Muscle layer of colon (tissue), 2 donors: Measurements from ENCODE around the gene ENO2.

Experiments used
- H3K27ac ChIP-seq: one replicate; pipeline ENCODE4 v1.7.0; 2013; ENCODE audit warnings: low read depth, mild to moderate bottlenecking, low read length, moderate library complexity
- H3K27me3 ChIP-seq, 2 donors: one replicate each; pipeline ENCODE4 v1.7.0; 2013; ENCODE audit warnings: low read length in 2 of 2, mild to moderate bottlenecking in 2 of 2; ENCODE audit not compliant: insufficient read depth in 2 of 2, control insufficient read depth in 1 of 2
- H3K36me3 ChIP-seq: one replicate; pipeline ENCODE4 v1.7.0; 2013; ENCODE audit warnings: mild to moderate bottlenecking, low read length; ENCODE audit not compliant: insufficient read depth
- H3K4me1 ChIP-seq: one replicate; pipeline ENCODE4 v1.7.0; 2013; ENCODE audit warnings: mild to moderate bottlenecking, low read length; ENCODE audit not compliant: insufficient read depth
- H3K4me3 ChIP-seq, 2 donors: one replicate each; pipeline ENCODE4 v1.7.0; 2013; ENCODE audit warnings: low read length in 2 of 2, low read depth in 1 of 2, mild to moderate bottlenecking in 1 of 2, moderate library complexity in 1 of 2
- H3K9ac ChIP-seq: one replicate; pipeline ENCODE4 v1.7.0; 2013; ENCODE audit warnings: low read length
- H3K9me3 ChIP-seq: one replicate; pipeline ENCODE4 v1.7.0; 2013; ENCODE audit warnings: mild to moderate bottlenecking, low read length
- donor health status: abdominal sarcoma.
- donor health status: Adenocarcinoma of cecum.

Gene ENO2

DNA sequence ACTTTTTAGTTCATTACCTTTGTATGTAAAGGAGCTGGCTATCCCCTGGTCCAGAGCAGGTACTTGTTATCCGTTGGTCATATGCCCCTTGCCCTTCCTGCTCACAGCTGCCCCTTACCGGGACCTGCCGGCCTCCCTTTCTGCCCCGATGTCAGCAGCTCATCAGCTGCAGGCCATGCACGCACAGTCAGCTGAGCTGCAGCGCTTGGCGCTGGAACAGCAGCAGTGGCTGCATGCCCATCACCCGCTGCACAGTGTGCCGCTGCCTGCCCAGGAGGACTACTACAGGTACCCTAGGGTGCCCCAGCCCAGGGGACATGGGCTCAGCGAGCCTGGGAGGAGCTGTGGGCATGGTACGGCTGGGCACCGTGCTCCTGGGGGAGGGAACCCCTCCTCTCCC is 26.9 kb downstream of the ENO2 start:
- peaks cover 39% of the 10 kb centered on the region for H3K4me1 ChIP-seq
- H3K27me3 ChIP-seq: no peaks in the 10 kb centered on the region
- H3K9ac ChIP-seq: no peak overlapping the region
- H3K27ac ChIP-seq: no peak overlapping the region
- H3K4me3 ChIP-seq: no peak overlapping the region
- H3K36me3 ChIP-seq: peaks cover 30% of the 10 kb centered on the region
- no peaks in the 10 kb centered on the region for H3K9me3 ChIP-seq

DNA sequence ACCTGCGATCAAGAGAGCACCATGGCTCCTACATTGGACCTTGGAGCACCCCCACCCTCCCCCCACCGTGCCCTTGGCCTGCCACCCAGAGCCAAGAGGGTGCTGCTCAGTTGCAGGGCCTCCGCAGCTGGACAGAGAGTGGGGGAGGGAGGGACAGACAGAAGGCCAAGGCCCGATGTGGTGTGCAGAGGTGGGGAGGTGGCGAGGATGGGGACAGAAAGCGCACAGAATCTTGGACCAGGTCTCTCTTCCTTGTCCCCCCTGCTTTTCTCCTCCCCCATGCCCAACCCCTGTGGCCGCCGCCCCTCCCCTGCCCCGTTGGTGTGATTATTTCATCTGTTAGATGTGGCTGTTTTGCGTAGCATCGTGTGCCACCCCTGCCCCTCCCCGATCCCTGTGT is 27.4 kb downstream of the ENO2 start:
- H3K4me3 ChIP-seq: no peak overlapping the region
- H3K9ac ChIP-seq: no peak overlapping the region
- no peaks in the 10 kb centered on the region for H3K9me3 ChIP-seq
- H3K4me1 ChIP-seq: peaks cover 42% of the 10 kb centered on the region
- H3K27me3 ChIP-seq: no peaks in the 10 kb centered on the region
- H3K27ac ChIP-seq: no peak overlapping the region
- H3K36me3 ChIP-seq: peaks cover 32% of the 10 kb centered on the region

DNA sequence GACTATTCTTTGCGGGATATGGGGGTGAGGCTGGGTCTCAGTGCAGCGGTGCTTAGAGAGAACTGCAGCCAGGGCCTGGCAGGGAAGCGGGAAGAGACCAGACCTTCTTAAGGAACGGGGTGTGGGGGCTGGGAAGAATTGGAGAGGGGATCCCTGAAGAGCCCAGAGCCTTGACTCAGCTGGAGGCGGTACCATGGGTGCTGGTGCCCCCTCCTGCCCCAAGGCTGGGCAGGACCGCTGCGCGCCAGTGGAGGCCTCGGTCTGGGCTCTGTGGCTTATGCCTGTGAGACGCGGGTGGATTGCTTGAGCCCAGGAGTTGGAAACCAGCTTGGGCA is 27.9 kb downstream of the ENO2 start:
- peaks cover 37% of the 10 kb centered on the region for H3K36me3 ChIP-seq
- peaks cover 42% of the 10 kb centered on the region for H3K4me1 ChIP-seq
- H3K9me3 ChIP-seq: no peaks in the 10 kb centered on the region
- no peak overlapping the region for H3K4me3 ChIP-seq
- H3K27ac ChIP-seq: peak overlapping the region; percentile 87
- H3K27me3 ChIP-seq: no peaks in the 10 kb centered on the region
- H3K9ac ChIP-seq: peak overlapping the region; percentile 91

DNA sequence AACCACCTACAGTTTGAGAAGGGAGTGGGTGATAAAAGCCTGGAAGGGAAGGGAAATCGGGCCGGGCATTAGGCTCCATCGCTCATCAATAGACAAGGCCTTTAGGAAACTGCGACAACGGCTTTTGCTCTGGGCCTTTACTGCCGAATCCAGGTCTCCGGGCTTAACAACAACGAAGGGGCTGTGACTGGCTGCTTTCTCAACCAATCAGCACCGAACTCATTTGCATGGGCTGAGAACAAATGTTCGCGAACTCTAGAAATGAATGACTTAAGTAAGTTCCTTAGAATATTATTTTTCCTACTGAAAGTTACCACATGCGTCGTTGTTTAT is 29.0 kb downstream of the ENO2 start:
- peak overlapping the region in 1 of 2 donors; percentile 82 for H3K4me3 ChIP-seq

DNA sequence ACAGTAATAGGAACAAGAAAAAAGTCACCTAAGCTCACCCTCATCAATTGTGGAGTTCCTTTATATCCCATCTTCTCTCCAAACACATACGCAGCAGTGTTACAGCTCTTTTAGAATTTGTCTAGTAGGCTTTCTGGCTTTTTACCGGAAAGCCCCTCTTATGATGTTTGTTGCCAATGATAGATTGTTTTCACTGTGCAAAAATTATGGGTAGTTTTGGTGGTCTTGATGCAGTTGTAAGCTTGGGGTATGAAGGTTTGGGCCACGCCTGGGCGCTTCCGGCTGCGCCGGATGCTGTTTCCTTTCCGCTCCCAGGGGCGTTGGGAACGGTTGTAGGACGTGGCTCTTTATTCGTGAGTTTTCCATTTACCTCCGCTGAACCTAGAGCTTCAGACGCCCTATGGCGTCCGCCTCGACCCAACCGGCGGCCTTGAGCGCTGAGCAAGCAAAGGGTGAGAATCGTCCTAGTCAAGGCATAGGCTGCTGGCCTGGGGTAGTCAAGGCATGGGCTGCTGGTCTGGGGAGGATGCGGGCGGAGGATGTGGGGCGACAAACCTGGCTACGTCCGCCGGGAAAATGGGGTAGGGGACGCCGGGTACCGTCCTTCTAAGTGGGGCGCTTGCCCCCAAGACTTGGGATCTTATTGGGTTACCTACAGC is 29.5 kb downstream of the ENO2 start, which contains the start of the genes C12orf57 and RNU7-1:
Gene C12orf57, plus strand, starts transcription at position 301 of the 659 bp plus-strand sequence. Its CDS starts 100 bp downstream, at position 401.
Gene RNU7-1, plus strand, starts transcription at position 95 of the 659 bp plus-strand sequence.
- peaks cover 34% of the 10 kb centered on the region for H3K4me1 ChIP-seq
- peak within 1 kb of the TSS; percentile 87 for H3K27ac ChIP-seq
- peak within 1 kb of the TSS; percentile 51 to 82 for H3K4me3 ChIP-seq
- no peaks in the 10 kb centered on the region for H3K27me3 ChIP-seq
- H3K36me3 ChIP-seq: peaks cover 38% of the 10 kb centered on the region
- H3K9me3 ChIP-seq: no peaks in the 10 kb centered on the region
- peak within 1 kb of the TSS; percentile 91 for H3K9ac ChIP-seq

More for the DNA sequence above, 29.0 kb downstream of the ENO2 start:
- Histone ChIP-seq H3K27ac (peak overlapping the region; percentile 87), H3K4me1 (peaks cover 39% of the 10 kb centered on the region), H3K36me3 (peaks cover 38% of the 10 kb centered on the region), H3K27me3 (no peaks in the 10 kb centered on the region), H3K9ac (peak overlapping the region; percentile 91), H3K9me3 (no peaks in the 10 kb centered on the region)

DNA sequence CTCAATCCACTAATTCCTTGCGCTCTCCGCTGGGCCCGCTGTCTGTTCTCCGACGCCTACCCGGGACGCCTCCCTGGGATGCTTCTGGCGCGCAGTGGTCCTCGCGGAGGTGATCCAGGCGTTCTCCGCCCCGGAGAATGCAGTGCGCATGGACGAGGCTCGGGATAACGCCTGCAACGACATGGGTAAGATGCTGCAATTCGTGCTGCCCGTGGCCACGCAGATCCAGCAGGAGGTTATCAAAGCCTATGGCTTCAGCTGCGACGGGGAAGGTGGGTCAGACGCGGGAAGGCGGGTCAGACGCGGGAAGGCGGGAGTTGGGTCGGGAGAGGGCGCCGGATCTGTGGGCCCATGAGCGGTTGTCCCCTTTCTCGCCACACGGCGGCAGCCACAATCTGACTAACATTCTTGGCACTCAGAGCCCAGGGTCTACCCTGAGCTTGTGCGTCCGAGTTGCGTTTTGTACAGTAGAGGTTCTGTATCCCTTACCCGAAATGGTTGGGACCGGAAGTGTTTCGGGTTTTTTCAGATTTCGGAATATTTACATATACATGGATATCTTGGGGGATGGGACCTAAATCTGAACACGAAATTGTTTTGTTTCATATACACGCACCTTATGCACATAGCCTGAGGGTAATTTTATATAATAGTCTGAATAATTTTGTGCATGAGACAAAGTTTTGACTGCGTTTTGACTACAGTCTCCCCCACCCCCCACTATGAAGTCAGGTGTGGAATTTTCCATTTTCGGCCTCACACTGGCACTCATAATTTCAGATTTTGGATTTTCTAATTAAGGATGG is 30.2 kb downstream of the ENO2 start:
- Histone ChIP-seq H3K4me3 (peak overlapping the region; percentile 51 to 82), H3K9me3 (no peaks in the 10 kb centered on the region), H3K36me3 (peaks cover 38% of the 10 kb centered on the region), H3K4me1 (peaks cover 28% of the 10 kb centered on the region), H3K27ac (peak overlapping the region; percentile 87), H3K9ac (peak overlapping the region; percentile 91), H3K27me3 (no peaks in the 10 kb centered on the region)

DNA sequence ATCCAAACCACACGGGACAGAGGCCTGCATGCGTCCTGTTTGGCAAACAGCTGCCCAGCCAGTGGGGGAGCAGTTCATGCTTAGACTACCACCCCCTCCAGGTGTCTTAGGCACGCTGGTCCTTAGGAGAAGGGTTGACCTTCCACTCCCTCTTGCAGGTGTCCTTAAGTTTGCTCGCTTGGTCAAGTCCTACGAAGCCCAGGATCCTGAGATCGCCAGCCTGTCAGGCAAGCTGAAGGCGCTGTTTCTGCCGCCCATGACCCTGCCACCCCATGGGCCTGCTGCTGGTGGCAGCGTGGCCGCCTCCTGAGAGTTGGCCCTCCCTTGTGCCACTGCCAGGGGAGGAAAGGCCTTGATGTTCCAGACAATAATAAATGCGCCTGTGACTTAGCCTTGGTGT is 31.2 kb downstream of the ENO2 start:
- H3K36me3 ChIP-seq: peaks cover 33% of the 10 kb centered on the region
- peaks cover 28% of the 10 kb centered on the region for H3K4me1 ChIP-seq
- H3K27me3 ChIP-seq: no peaks in the 10 kb centered on the region
- H3K9ac ChIP-seq: no peak overlapping the region
- no peak overlapping the region for H3K4me3 ChIP-seq
- H3K27ac ChIP-seq: peak overlapping the region; percentile 87
- no peaks in the 10 kb centered on the region for H3K9me3 ChIP-seq

DNA sequence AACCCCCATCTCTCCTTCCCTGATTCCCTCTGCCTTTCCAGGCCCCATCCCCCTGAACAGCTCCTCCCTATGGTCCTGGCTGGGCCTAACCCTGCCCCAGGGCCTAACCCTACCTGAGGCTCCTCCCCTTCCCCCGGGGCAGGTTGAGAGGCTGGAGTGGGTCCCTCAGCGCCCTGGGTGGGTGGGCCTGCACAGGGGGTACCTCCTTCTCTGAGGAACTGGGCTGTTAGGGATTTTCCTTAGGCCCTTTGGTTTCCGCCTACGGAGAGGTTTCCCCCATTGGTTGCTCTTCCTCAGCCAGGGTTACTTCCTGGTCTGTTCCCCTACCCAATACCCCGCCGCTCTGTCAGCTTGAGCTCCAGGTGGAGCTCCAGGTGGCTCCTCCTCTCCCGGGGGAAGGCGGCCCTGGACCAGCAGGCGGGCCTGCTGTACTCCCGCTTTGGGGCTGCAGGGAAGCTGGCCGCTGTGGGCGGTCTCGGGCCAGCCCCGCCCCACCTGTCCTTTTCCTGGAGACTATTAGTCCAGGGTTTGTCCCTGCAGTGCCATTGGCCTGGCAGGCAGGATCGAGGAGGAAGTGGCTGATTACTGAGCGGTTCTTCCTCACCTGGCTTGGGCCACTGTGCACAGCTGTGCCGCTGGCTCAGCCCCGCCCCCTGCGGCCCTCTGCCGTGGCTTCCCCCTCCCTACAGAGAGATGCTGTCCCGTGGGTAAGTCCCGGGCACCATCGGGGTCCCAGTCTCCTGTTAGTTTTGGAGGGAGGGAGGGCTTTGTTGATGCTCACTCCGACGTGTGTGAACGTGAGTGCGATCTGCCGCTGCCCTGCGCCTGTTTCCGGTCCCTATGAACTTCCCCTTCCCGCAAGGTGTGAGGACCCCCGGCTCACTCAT is 31.9 kb downstream of the ENO2 start:
- Histone ChIP-seq H3K27ac (no peak overlapping the region), H3K27me3 (no peaks in the 10 kb centered on the region), H3K9ac (no peak overlapping the region), H3K4me3 (no peak overlapping the region), H3K4me1 (peaks cover 28% of the 10 kb centered on the region), H3K36me3 (peaks cover 27% of the 10 kb centered on the region), H3K9me3 (no peaks in the 10 kb centered on the region)

DNA sequence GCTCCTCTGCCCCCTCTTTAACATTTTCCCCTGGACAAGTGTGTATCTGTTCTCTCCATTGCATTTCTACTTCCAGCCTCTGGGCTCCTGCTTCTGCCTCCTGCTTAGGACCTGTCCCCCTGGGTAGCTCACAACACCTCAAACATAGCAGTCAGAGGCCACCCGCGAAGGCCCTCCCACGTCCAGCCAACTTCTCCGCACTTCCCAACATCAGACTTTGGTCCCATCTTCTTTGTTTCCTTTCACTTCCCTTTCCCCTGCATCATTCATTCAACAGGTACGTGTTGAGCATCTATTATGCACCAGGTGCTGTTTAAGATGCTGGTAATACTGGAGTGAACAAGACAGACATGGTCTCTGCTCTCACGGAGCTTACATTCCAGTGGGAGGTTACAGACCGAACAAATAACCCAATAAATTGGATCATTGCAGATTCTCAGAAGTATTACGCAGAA is 32.6 kb downstream of the ENO2 start:
- Histone ChIP-seq H3K36me3 (peaks cover 20% of the 10 kb centered on the region), H3K4me3 (no peak overlapping the region), H3K27ac (no peak overlapping the region), H3K4me1 (peaks cover 28% of the 10 kb centered on the region), H3K9ac (no peak overlapping the region), H3K27me3 (no peaks in the 10 kb centered on the region), H3K9me3 (no peaks in the 10 kb centered on the region)

DNA sequence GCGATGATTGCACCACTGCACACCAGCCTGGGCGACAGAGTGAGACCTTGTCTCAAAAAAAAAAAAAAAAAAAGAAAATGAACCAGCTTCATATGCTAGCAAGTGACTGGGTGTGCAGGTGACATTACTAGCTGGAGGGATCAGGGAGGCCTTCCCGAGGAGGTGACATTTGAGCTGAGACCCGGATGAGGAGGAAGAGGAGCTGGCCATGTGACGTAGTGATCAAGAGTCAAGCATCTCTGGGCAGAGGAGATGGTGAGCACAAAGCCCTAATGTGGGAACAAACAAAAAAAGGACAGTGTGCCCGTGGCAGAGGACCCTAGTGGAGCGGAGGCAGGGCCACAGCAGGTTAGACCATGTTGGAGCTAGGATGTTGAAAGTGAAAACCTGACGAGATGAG is 33.2 kb downstream of the ENO2 start:
- Histone ChIP-seq H3K4me3 (no peak overlapping the region), H3K27ac (no peak overlapping the region), H3K9ac (no peak overlapping the region), H3K4me1 (peaks cover 23% of the 10 kb centered on the region), H3K9me3 (no peaks in the 10 kb centered on the region), H3K36me3 (peaks cover 20% of the 10 kb centered on the region), H3K27me3 (no peaks in the 10 kb centered on the region)
